Fibroblast of skin of back (primary cell): ENCODE measurements around the gene PTCRA. TPM values are rescaled to one million over a fixed set of nuclear protein-coding genes. Genes with fewer than 3 reads are reported as not detected.
"Not testable (repeated sequence)": the region's sequence is repeated elsewhere in the genome, so short reads cannot be mapped to it uniquely, and the experiment has no call there.

Source experiments
- DNase-seq: peaks from one replicate; pipeline ENCODE4 v3.0.0-alpha.2; 2013
- polyA plus RNA-seq, 2 experiments: library from polyadenylated mRNA; unstranded; fragments of 120-200 nt; gene quantifications; one replicate each; pipeline ENCODE4 v1.2.1, GENCODE V29; 2013; ENCODE audit not compliant: insufficient read length in 2 of 2

Gene PTCRA
- polyA plus RNA-seq (2013, experiment 1 of 2; ENCODE audit: insufficient read length) = not detected
- polyA plus RNA-seq (2013, experiment 2 of 2; ENCODE audit: insufficient read length) = not detected

GRCh38 chr6:42915732-42916131, at the start of gene PTCRA:
TSS of gene PTCRA (plus strand) at chr6:42916053. CDS start at chr6:42916070, 17 bp downstream.
- no peak for DNase-seq

- no peak for DNase-seq
These were observed 45.5 kb upstream of the PTCRA start for GRCh38 chr6:42870145-42870936.

- DNase-seq = no peak
These were observed 44.1 kb upstream of the PTCRA start for GRCh38 chr6:42871711-42872110.

- no peak for DNase-seq
These were observed 42.5 kb upstream of the PTCRA start for GRCh38 chr6:42873313-42873712.

GRCh38 chr6:42877695-42878094, 38.2 kb upstream of the PTCRA start:
- DNase-seq = no peak

- DNase-seq = peak; percentile 91
These were observed 36.2 kb upstream of the PTCRA start, which contains the start of gene RPL7L1 for GRCh38 chr6:42879372-42880239. TSS of gene RPL7L1 (plus strand) at chr6:42879616. CDS start at chr6:42879911, 295 bp downstream.

- not testable (repeated sequence) for DNase-seq
These were observed 35.5 kb upstream of the PTCRA start for GRCh38 chr6:42880240-42880817.

- not testable (repeated sequence) for DNase-seq
These were observed 35.0 kb upstream of the PTCRA start for GRCh38 chr6:42880871-42881270.

GRCh38 chr6:42885702-42886101, 30.2 kb upstream of the PTCRA start:
- no peak for DNase-seq

GRCh38 chr6:42888201-42888600, 27.7 kb upstream of the PTCRA start:
- DNase-seq = not testable (repeated sequence)

- no peak for DNase-seq
These were observed 26.0 kb upstream of the PTCRA start for GRCh38 chr6:42889815-42890214.

GRCh38 chr6:42890311-42891198, 25.3 kb upstream of the PTCRA start:
- DNase-seq = peak; percentile 98

GRCh38 chr6:42891199-42891722, 24.6 kb upstream of the PTCRA start:
- DNase-seq = no peak

GRCh38 chr6:42894041-42894828, 21.6 kb upstream of the PTCRA start:
- not testable (repeated sequence) for DNase-seq

- DNase-seq = no peak
These were observed 19.6 kb upstream of the PTCRA start for GRCh38 chr6:42896178-42896719.

GRCh38 chr6:42898891-42899361, 16.9 kb upstream of the PTCRA start:
- DNase-seq = peak; percentile 59

GRCh38 chr6:42899871-42900270, 16.0 kb upstream of the PTCRA start:
- no peak for DNase-seq

- DNase-seq = peak; percentile 81
These were observed 14.3 kb upstream of the PTCRA start for GRCh38 chr6:42901538-42901957.

GRCh38 chr6:42902429-42903263, 13.2 kb upstream of the PTCRA start:
- not testable (repeated sequence) for DNase-seq
